ENCODE measurements around the gene LYPD5.
A peak's percentile ranks its signal among the peaks of the same experiment; 100 is the strongest.
"Not testable (repeated sequence)": the region's sequence is repeated elsewhere in the genome, so short reads cannot be mapped to it uniquely, and the experiment has no call there.

The LYPD5 gene

GRCh38 chr19:43778651-43779050 lies 23.6 kb downstream of the LYPD5 start:
- DNase-seq (ENCODE audit: low read depth) = no peak

- DNase-seq (ENCODE audit: low read depth) = no peak
Measured at GRCh38 chr19:43777163-43777695, 25.0 kb downstream of the LYPD5 start.

GRCh38 chr19:43776286-43776685 lies 26.0 kb downstream of the LYPD5 start:
- no peak for DNase-seq (ENCODE audit: low read depth)

GRCh38 chr19:43775299-43775890 lies 26.9 kb downstream of the LYPD5 start:
- DNase-seq (ENCODE audit: low read depth) = no peak

GRCh38 chr19:43774940-43775258 lies 27.3 kb downstream of the LYPD5 start:
- not testable (repeated sequence) for DNase-seq (ENCODE audit: low read depth)

- DNase-seq (ENCODE audit: low read depth) = no peak
Measured at GRCh38 chr19:43774103-43774939, 27.9 kb downstream of the LYPD5 start.

- no peak for DNase-seq (ENCODE audit: low read depth)
Measured at GRCh38 chr19:43773725-43774102, 28.5 kb downstream of the LYPD5 start.

- DNase-seq (ENCODE audit: low read depth) = no peak
Measured at GRCh38 chr19:43769256-43769655, 33.0 kb downstream of the LYPD5 start.

GRCh38 chr19:43768273-43769050 lies 33.8 kb downstream of the LYPD5 start:
- no peak for DNase-seq (ENCODE audit: low read depth)

- no peak for DNase-seq (ENCODE audit: low read depth)
Measured at GRCh38 chr19:43767818-43768217, 34.4 kb downstream of the LYPD5 start.

GRCh38 chr19:43767316-43767715 lies 34.9 kb downstream of the LYPD5 start:
- DNase-seq (ENCODE audit: low read depth) = no peak

GRCh38 chr19:43766755-43767043 lies 35.5 kb downstream of the LYPD5 start:
- DNase-seq (ENCODE audit: low read depth) = no peak

GRCh38 chr19:43765109-43765876 lies 37.0 kb downstream of the LYPD5 start:
- DNase-seq (ENCODE audit: low read depth) = peak; percentile 83

- DNase-seq (ENCODE audit: low read depth) = not testable (repeated sequence)
Measured at GRCh38 chr19:43764684-43765083, 37.6 kb downstream of the LYPD5 start.

- DNase-seq (ENCODE audit: low read depth) = no peak
Measured at GRCh38 chr19:43763473-43763939, 38.7 kb downstream of the LYPD5 start.

- no peak for DNase-seq (ENCODE audit: low read depth)
Measured at GRCh38 chr19:43762814-43763213, 39.4 kb downstream of the LYPD5 start.

GRCh38 chr19:43760941-43761340 lies 41.3 kb downstream of the LYPD5 start:
- DNase-seq (ENCODE audit: low read depth) = no peak

GRCh38 chr19:43759515-43759914 lies 42.7 kb downstream of the LYPD5 start:
- peak; percentile 43 for DNase-seq (ENCODE audit: low read depth)

- peak; percentile 51 for DNase-seq (ENCODE audit: low read depth)
Measured at GRCh38 chr19:43755256-43755801, 46.9 kb downstream of the LYPD5 start.

GRCh38 chr19:43754503-43755255 lies 47.6 kb downstream of the LYPD5 start, which contains the start of gene SMG9:
SMG9 (minus strand) TSS chr19:43754962; CDS start chr19:43750741, 4,221 bp downstream.
- DNase-seq (ENCODE audit: low read depth) = peak; percentile 98

- DNase-seq (ENCODE audit: low read depth) = no peak
Measured at GRCh38 chr19:43754253-43754502, 48.1 kb downstream of the LYPD5 start.
